ENCODE data around the gene TMEM191C. TPM values are rescaled to one million over a fixed set of nuclear protein-coding genes. Genes with fewer than 3 reads are reported as not detected.
"Not testable (repeated sequence)": the region's sequence is repeated elsewhere in the genome, so short reads cannot be mapped to it uniquely, and the experiment has no call there.

The TMEM191C gene
- total and polyA plus RNA-seq, 7 donors, result 0.27 to 10.2 (median 2.0) TPM

- H3K9me3 ChIP-seq; H3K4me1 ChIP-seq; intact Hi-C loops (cut with DNase I); DNase-seq; H3K27ac ChIP-seq; H3K4me3 ChIP-seq; H3K27me3 ChIP-seq; H3K36me3 ChIP-seq: not testable (repeated sequence)
- no CpG with 5 or more reads among the region's 9 CpGs for WGBS, 2 donors
These were observed 43.2 kb downstream of the TMEM191C start for GRCh38 chr22:21510397-21510796.

- H3K27me3 ChIP-seq; DNase-seq; H3K4me1 ChIP-seq; intact Hi-C loops (cut with DNase I); H3K36me3 ChIP-seq; H3K27ac ChIP-seq; H3K4me3 ChIP-seq; H3K9me3 ChIP-seq: not testable (repeated sequence)
- whole genome bisulfite sequencing, 2 donors, result 90 to 93% methylated on average over 5 of the region's 11 CpGs
These were observed 44.8 kb downstream of the TMEM191C start for GRCh38 chr22:21512022-21512421.

- H3K36me3 ChIP-seq; H3K4me3 ChIP-seq; H3K9me3 ChIP-seq; H3K27ac ChIP-seq; H3K4me1 ChIP-seq; DNase-seq; H3K27me3 ChIP-seq; intact Hi-C loops (cut with DNase I): not testable (repeated sequence)
- WGBS, 2 donors, result 28% methylated on average over 1 of the region's 12 CpGs; no CpG with 5 or more reads in 1 of the 2 donors
These were observed 46.9 kb downstream of the TMEM191C start for GRCh38 chr22:21514117-21514516.

GRCh38 chr22:21515234-21515633, 48.0 kb downstream of the TMEM191C start:
- intact Hi-C loops (cut with DNase I); DNase-seq; H3K27ac ChIP-seq; H3K36me3 ChIP-seq; H3K4me3 ChIP-seq; H3K27me3 ChIP-seq; H3K4me1 ChIP-seq; H3K9me3 ChIP-seq: not testable (repeated sequence)
- no CpG with 5 or more reads among the region's 9 CpGs for WGBS, 2 donors

GRCh38 chr22:21516522-21516921, 49.3 kb downstream of the TMEM191C start:
- H3K27me3 ChIP-seq; H3K4me1 ChIP-seq; DNase-seq; intact Hi-C loops (cut with DNase I); H3K4me3 ChIP-seq; H3K9me3 ChIP-seq; H3K36me3 ChIP-seq; H3K27ac ChIP-seq: not testable (repeated sequence)
- WGBS, 2 donors, result no CpG with 5 or more reads among the region's 22 CpGs

GRCh38 chr22:21516970-21517764, 50.0 kb downstream of the TMEM191C start:
- H3K27me3 ChIP-seq; H3K9me3 ChIP-seq; H3K4me3 ChIP-seq; H3K36me3 ChIP-seq; H3K27ac ChIP-seq; DNase-seq; H3K4me1 ChIP-seq; intact Hi-C loops (cut with DNase I): not testable (repeated sequence)
- no CpG with 5 or more reads among the region's 115 CpGs for WGBS, 2 donors

Other genes with a start within 250 kb of the TMEM191C start
- not detected for gene RIMBP3B, start 83.6 kb upstream of the TMEM191C start, total RNA-seq
- under 1 TPM in 1 of 3 donors, not detected in 2; 0.25 TPM for gene RIMBP3B, start 83.6 kb upstream of the TMEM191C start, polyA plus RNA-seq
- gene HIC2, start 50.0 kb upstream of the TMEM191C start, total RNA-seq, result 1 to 10 TPM; 2.1 to 4.2 (median 2.7) TPM
- gene HIC2, start 50.0 kb upstream of the TMEM191C start, polyA plus RNA-seq, result 1 to 10 TPM; 1.2 to 3.5 (median 1.4) TPM
- gene RIMBP3C, start 84.1 kb downstream of the TMEM191C start, total RNA-seq, result under 1 TPM in 1 of 4 donors, not detected in 3; 0.14 TPM
- under 1 TPM in 1 of 3 donors, not detected in 2; 0.10 TPM for gene RIMBP3C, start 84.1 kb downstream of the TMEM191C start, polyA plus RNA-seq
- gene UBE2L3, start 100.3 kb downstream of the TMEM191C start, total RNA-seq, result 10 to 100 TPM; 36.1 to 50.7 (median 43.3) TPM
- 10 to 100 TPM; 63.7 to 87.2 (median 71.0) TPM for gene UBE2L3, start 100.3 kb downstream of the TMEM191C start, polyA plus RNA-seq
- gene YDJC, start 162.6 kb downstream of the TMEM191C start, total RNA-seq, result 10 to 100 TPM in 3 of 4 donors, 1 to 10 TPM in 1; 8.3 to 16.3 (median 15.3) TPM
- 10 to 100 TPM; 17.4 to 36.5 (median 18.3) TPM for gene YDJC, start 162.6 kb downstream of the TMEM191C start, polyA plus RNA-seq
- 1 to 10 TPM in 1 of 4 donors, under 1 TPM in 3; 0.33 to 2.5 (median 0.38) TPM for gene CCDC116, start 165.4 kb downstream of the TMEM191C start, total RNA-seq
- gene CCDC116, start 165.4 kb downstream of the TMEM191C start, polyA plus RNA-seq, result under 1 TPM in 1 of 3 donors, not detected in 2; 0.58 TPM
- gene SDF2L1, start 174.9 kb downstream of the TMEM191C start, total RNA-seq, result 10 to 100 TPM in 3 of 4 donors, 1 to 10 TPM in 1; 6.1 to 38.8 (median 24.4) TPM
- 100 to 1,000 TPM in 1 of 3 donors, 10 to 100 TPM in 2; 15.6 to 127 (median 25.0) TPM for gene SDF2L1, start 174.9 kb downstream of the TMEM191C start, polyA plus RNA-seq
- gene PPIL2, start 198.6 kb downstream of the TMEM191C start, total RNA-seq, result 10 to 100 TPM; 15.1 to 28.0 (median 18.5) TPM
- 10 to 100 TPM; 13.2 to 46.3 (median 19.4) TPM for gene PPIL2, start 198.6 kb downstream of the TMEM191C start, polyA plus RNA-seq

All from sigmoid colon (tissue), 7 donors.